ENCODE data around the gene ACAD10.
"Not testable (repeated sequence)": the region's sequence is repeated elsewhere in the genome, so short reads cannot be mapped to it uniquely, and the experiment has no call there.

The ACAD10 gene

GRCh38 chr12:111706145-111706544 lies 20.3 kb downstream of the ACAD10 start:
- H3K9ac ChIP-seq: no peak overlapping the region
- H3K27me3 ChIP-seq: no peaks in the 10 kb centered on the region
- peak overlapping the region in 5 of 11 experiments; percentile 14 to 49 (median 18); a peak in 4 of 22 replicates for H3K4me2 ChIP-seq
- H3K4me1 ChIP-seq: peaks cover 7 to 14% (median 10%) of the 10 kb centered on the region in 10 experiments; a peak in 18 of 20 replicates
- H3K36me3 ChIP-seq: peaks cover 68 to 100% (median 86%) of the 10 kb centered on the region in 11 experiments
- no peak overlapping the region for H3K27ac ChIP-seq
- no peak overlapping the region for H3K4me3 ChIP-seq
- peaks cover 0 to 2% (median 0%) of the 10 kb centered on the region in 11 experiments; a peak in 2 of 22 replicates for H4K20me1 ChIP-seq
- H3K9me3 ChIP-seq (replicated peaks in 1 of 11): peaks cover 0 to 9% (median 0%) of the 10 kb centered on the region in 11 experiments; a peak in 2 of 22 replicates
- no peak for TF ChIP-seq Cebpa-rat (IDR thresholded peaks at IDR 0.05)

- peaks cover 0 to 9% (median 0%) of the 10 kb centered on the region in 11 experiments; a peak in 2 of 22 replicates for H4K20me1 ChIP-seq
- H3K36me3 ChIP-seq: peaks cover 81 to 100% (median 92%) of the 10 kb centered on the region in 11 experiments
- H3K4me2 ChIP-seq: no peak overlapping the region
- TF ChIP-seq Cebpa-rat (IDR thresholded peaks at IDR 0.05): no peak
- H3K27me3 ChIP-seq: no peaks in the 10 kb centered on the region
- H3K27ac ChIP-seq: no peak overlapping the region
- no peak overlapping the region for H3K9ac ChIP-seq
- H3K9me3 ChIP-seq (replicated peaks in 1 of 11): peaks cover 0 to 6% (median 0%) of the 10 kb centered on the region in 11 experiments; a peak in 1 of 22 replicates
- no peaks in the 10 kb centered on the region for H3K4me1 ChIP-seq
- no peak overlapping the region for H3K4me3 ChIP-seq
Measured at GRCh38 chr12:111715279-111715678, 29.4 kb downstream of the ACAD10 start.

GRCh38 chr12:111719316-111719715 lies 33.5 kb downstream of the ACAD10 start:
- not testable (repeated sequence) for H3K4me3 ChIP-seq, H3K27ac ChIP-seq, H3K9ac ChIP-seq, H3K27me3 ChIP-seq, H4K20me1 ChIP-seq, H3K4me2 ChIP-seq, H3K4me1 ChIP-seq
- peaks cover 0 to 16% (median 7%) of the 10 kb centered on the region in 11 experiments; a peak in 16 of 22 replicates for H3K9me3 ChIP-seq (replicated peaks in 1 of 11)
- peaks cover 70 to 87% (median 81%) of the 10 kb centered on the region in 11 experiments for H3K36me3 ChIP-seq

DNA sequence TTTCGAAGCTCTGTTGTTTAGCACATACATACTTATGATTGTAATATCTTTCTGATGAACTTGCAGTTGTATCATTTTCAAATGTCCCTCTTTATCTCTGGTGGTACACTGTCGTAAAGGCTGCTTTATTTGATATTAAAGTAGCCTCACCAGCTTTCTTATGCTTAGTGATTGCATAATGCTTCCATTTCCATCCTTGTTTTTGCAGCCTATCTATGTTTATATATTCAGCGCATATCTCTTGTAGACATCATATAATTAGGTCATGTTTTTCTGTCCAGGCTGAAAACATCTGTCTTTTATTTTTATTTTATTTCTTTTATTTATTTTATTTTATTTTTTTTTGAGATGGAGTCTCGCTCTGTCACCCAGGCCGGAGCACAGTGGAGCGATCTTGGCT lies 34.6 kb downstream of the ACAD10 start:
- TF ChIP-seq Cebpa-rat (IDR thresholded peaks at IDR 0.05): no peak
- H3K27ac ChIP-seq: no peak overlapping the region
- no peak overlapping the region for H3K4me2 ChIP-seq
- H3K9ac ChIP-seq: no peak overlapping the region
- H3K4me3 ChIP-seq: no peak overlapping the region
- peaks cover 0 to 3% (median 0%) of the 10 kb centered on the region in 11 experiments; a peak in 1 of 22 replicates for H4K20me1 ChIP-seq
- H3K27me3 ChIP-seq: no peaks in the 10 kb centered on the region
- no peaks in the 10 kb centered on the region for H3K4me1 ChIP-seq
- H3K9me3 ChIP-seq (replicated peaks in 1 of 11): peaks cover 0 to 17% (median 7%) of the 10 kb centered on the region in 11 experiments; a peak in 16 of 22 replicates
- peaks cover 72 to 85% (median 79%) of the 10 kb centered on the region in 11 experiments for H3K36me3 ChIP-seq

- H3K4me2 ChIP-seq, H3K9ac ChIP-seq, H4K20me1 ChIP-seq, H3K27me3 ChIP-seq, H3K27ac ChIP-seq, H3K4me3 ChIP-seq, H3K4me1 ChIP-seq: not testable (repeated sequence)
- H3K36me3 ChIP-seq: peaks cover 56 to 79% (median 65%) of the 10 kb centered on the region in 11 experiments
- H3K9me3 ChIP-seq (replicated peaks in 1 of 11): peaks cover 0 to 17% (median 7%) of the 10 kb centered on the region in 11 experiments; a peak in 16 of 22 replicates
Measured at GRCh38 chr12:111723646-111724360, 38.0 kb downstream of the ACAD10 start.

GRCh38 chr12:111728795-111729194 lies 42.9 kb downstream of the ACAD10 start:
- Histone ChIP-seq H3K27ac (no peak overlapping the region), H3K9me3 (replicated peaks in 1 of 11) (peaks cover 0 to 15% (median 4%) of the 10 kb centered on the region in 11 experiments; a peak in 15 of 22 replicates), H3K27me3 (no peaks in the 10 kb centered on the region), H3K9ac (no peak overlapping the region), H3K36me3 (peaks cover 27 to 73% (median 42%) of the 10 kb centered on the region in 11 experiments), H3K4me1 (peaks cover 13 to 36% (median 25%) of the 10 kb centered on the region in 10 experiments), H4K20me1 (peaks cover 0 to 6% (median 0%) of the 10 kb centered on the region in 11 experiments; a peak in 1 of 22 replicates), H3K4me3 (no peak overlapping the region), H3K4me2 (no peak overlapping the region)
- no peak for TF ChIP-seq Cebpa-rat (IDR thresholded peaks at IDR 0.05)

GRCh38 chr12:111730420-111730819 lies 44.6 kb downstream of the ACAD10 start:
- Histone ChIP-seq H3K27ac (peak overlapping the region in 8 of 11 experiments; percentile 6 to 59 (median 46); a peak in 13 of 22 replicates), H3K9ac (peak overlapping the region; percentile 1 to 59 (median 43); a peak in 18 of 22 replicates), H3K9me3 (replicated peaks in 1 of 11) (0 out of 22 replicates have a peak, but pooled peaks cover 0 to under 1% (median 0%) of the 10 kb centered on the region in 11 experiments), H3K4me3 (peak overlapping the region in 1 of 10 experiments; percentile 0; a peak in 2 of 20 replicates), H3K4me2 (peak overlapping the region; percentile 48 to 75 (median 65)), H3K27me3 (no peaks in the 10 kb centered on the region), H3K36me3 (peaks cover 28 to 74% (median 41%) of the 10 kb centered on the region in 11 experiments), H4K20me1 (peaks cover 0 to 6% (median 0%) of the 10 kb centered on the region in 11 experiments; a peak in 1 of 22 replicates), H3K4me1 (peaks cover 13 to 36% (median 25%) of the 10 kb centered on the region in 10 experiments)
- TF ChIP-seq Cebpa-rat (IDR thresholded peaks at IDR 0.05): no peak

GRCh38 chr12:111732786-111733185 lies 46.9 kb downstream of the ACAD10 start:
- H3K27ac ChIP-seq: no peak overlapping the region
- H3K4me1 ChIP-seq: peaks cover 13 to 36% (median 25%) of the 10 kb centered on the region in 10 experiments
- H3K9me3 ChIP-seq (replicated peaks in 1 of 11): no peaks in the 10 kb centered on the region
- no peak overlapping the region for H3K9ac ChIP-seq
- no peak for TF ChIP-seq Cebpa-rat (IDR thresholded peaks at IDR 0.05)
- no peak overlapping the region for H3K4me2 ChIP-seq
- H3K27me3 ChIP-seq: no peaks in the 10 kb centered on the region
- H3K36me3 ChIP-seq: peaks cover 32 to 79% (median 49%) of the 10 kb centered on the region in 11 experiments
- H3K4me3 ChIP-seq: no peak overlapping the region
- peaks cover 0 to 6% (median 0%) of the 10 kb centered on the region in 11 experiments; a peak in 1 of 22 replicates for H4K20me1 ChIP-seq

DNA sequence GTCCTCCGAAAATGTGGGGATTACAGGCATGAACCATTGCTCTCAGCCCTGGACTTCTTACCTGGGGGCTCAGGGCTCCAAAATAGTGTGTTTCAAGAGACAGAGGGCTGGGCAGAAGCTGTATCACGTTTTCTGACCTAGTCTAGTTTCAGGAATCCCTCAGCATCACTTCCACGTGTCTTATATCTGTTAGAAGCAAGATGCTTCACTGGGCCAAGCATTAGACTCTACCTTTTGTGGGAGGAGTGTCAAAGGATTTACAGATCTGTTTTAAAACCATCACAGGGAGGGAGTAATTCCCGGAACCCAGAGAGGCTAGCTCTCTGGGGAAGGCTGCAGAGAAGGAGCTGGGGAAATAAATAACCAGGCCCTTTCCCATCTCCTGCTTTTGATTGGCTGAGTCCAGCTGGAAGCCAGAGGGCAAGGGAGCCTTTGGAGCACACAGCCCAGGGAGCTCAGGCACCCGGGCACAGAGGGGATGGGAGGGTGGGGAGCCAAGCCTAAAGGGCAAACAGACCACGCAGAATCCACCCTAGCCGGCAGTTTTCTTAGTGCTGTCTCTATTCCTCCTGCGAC lies 47.6 kb downstream of the ACAD10 start:
- peaks cover 0 to 5% (median 0%) of the 10 kb centered on the region in 11 experiments; a peak in 1 of 22 replicates for H4K20me1 ChIP-seq
- no peak overlapping the region for H3K4me3 ChIP-seq
- TF ChIP-seq Cebpa-rat (IDR thresholded peaks at IDR 0.05): no peak

More for the DNA sequence above, 47.6 kb downstream of the ACAD10 start:
- H3K4me1 ChIP-seq: peaks cover 13 to 36% (median 25%) of the 10 kb centered on the region in 10 experiments
- no peak overlapping the region for H3K27ac ChIP-seq
- H3K36me3 ChIP-seq: peaks cover 39 to 80% (median 54%) of the 10 kb centered on the region in 11 experiments
- no peaks in the 10 kb centered on the region for H3K27me3 ChIP-seq
- no peak overlapping the region for H3K4me2 ChIP-seq
- H3K9ac ChIP-seq: no peak overlapping the region
- no peaks in the 10 kb centered on the region for H3K9me3 ChIP-seq (replicated peaks in 1 of 11)

Measured in BLaER1 treated with 17β-estradiol and CSF1 and Interleukin-3, amounts not matched to agents 10 nM and 100 nM (cell line).